IPS-NIHi7 (cell line): ENCODE measurements around the gene LEMD2.

Experiments
- DNase-seq: peaks from one replicate; pipeline ENCODE4 v3.0.0; 2012; ENCODE audit warnings: mixed read lengths; ENCODE audit errors: extremely low spot score

LEMD2 gene

DNA sequence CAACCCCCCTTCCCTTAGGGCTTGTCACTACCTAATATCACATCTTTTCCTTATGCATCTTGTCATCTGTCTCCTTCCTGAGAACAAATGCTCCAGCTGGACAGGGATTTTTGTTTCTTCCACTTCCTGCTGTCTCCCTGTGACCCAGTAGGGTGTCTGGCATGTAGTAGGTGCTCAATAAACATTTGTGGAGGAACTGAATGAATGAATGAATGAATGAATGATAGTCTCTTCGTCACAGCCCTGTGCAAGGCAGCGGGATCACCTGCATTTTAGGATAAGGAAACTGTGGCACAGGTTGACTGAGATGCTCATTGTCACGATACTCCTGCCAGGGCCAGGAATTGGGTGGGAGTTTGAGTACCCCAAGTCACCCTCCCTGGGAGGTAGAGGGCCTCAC, 14.2 kb downstream of the LEMD2 start:
- no peak for DNase-seq

DNA sequence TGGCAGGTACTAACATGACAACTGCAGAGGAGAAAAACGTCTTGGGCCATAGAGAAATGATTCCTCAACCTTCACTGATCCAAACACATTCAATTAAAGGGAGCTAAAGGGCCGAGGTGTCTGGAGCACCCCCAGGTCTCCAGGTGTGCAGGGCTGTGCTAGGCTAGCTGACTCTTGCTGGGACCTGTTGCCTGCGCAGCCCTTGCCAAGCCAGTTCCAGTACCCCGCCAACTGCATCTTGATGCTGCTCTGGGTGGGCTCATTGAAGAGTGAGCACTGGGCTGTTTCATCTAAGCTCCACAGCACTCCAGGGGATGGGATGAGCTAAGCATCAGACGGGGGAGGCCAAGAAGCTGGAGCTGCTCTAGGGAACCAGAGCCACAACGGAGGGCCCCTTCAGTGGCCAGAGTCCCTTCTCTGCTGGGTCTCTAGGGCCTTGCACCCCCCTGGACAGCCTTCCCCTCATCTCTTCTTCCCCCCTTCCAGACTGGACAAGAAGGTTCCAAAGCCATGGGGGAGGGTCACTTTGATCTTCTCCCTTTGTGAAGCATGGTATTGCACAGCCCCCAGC, 15.9 kb downstream of the LEMD2 start:
- no peak for DNase-seq

DNA sequence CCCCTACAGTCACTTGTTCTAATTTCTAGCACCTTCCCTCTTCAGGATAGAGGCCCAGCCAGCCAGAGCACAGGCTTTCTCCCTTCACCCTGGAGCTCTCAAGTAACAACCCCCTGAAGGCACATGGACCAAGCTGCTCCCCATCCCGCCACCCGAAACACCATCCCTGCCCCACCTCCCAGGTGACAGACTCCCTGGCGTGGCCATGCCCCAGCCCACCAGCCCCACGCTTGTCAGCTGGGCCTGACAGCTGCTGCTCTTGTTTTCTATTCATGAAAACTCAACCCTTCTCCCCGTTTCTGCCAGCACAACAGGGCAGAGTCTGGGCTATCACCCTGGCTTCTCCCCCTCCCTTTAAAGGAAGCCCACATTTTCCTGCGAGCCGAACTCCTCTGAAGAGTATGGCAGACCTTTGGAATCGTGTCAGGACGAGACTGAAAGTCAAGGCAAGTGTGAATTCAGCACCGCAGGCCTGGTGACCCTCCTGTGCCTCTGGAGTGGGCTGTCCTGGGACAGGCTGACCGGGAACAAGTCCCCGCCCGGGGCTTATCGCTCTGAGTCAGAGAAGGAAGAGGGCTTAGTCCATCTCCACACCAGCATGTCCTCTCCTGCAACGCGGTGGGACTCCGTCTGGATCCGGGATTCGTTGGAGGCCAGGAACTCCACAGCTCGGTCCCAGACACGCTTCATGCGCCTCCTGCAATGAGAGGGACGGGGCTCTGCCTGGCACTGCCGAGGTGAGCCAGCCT, 16.7 kb downstream of the LEMD2 start:
- no peak for DNase-seq

DNA sequence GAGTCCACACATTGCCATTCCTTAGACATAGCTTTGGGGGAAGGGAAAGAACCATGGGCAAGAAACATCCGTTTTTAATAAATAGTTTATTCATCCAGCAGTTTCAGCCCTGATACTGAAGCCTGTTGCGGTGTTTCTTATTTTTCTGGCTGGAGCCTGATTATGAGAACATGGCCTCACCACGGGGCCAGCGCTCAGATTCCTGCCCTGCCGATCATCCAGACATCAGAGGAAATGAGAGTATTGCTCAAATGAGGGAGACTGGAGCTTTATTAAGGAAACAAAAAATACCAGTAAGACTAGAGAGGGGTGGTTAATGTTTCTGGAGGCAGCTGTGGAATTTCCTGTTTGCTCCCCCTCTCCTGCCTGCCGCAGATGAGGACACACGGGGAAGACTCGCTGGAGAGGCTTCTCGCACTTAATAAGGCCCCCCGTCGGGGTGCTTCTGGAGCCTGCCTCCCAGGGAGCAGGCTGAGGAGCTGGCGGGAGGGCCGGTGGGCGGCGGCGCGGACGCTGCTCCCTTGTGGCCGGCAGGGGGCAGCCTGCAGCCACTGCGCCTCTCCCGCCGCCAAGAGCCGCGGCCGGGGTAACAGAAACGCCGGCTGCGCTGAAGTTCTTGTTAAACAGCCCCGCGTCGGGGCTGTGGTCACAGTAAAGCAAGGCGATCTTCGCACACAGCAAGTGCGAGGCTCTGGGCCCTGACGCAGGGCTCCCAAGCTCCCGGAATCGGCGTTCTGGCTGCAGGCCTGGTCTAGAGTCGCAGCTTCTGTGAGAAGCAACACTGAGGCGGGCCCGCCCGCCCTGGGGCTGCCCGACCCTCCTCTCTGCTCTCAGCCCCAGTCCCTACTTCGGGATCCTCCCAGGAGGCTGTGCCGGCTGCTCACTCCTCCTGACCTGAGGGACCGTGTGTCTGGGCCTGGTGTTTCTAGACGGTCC, 17.5 kb downstream of the LEMD2 start:
- peak; percentile 89 for DNase-seq

DNA sequence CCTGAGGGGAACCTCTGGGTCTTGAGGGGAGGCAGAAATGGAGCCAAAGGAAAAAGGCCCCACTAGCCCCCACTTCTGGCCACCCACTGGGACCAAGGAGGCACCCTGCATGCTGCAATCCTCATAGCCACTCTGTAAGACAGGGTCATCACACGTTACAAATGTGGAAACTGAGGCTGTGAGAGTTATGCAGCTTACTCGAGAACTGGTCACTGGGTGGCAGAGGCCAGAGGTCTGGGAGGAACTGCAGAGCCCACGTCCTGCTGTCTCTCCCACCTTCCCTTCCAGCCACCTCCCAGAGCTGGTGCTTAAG, 18.1 kb downstream of the LEMD2 start:
- DNase-seq = no peak

DNA sequence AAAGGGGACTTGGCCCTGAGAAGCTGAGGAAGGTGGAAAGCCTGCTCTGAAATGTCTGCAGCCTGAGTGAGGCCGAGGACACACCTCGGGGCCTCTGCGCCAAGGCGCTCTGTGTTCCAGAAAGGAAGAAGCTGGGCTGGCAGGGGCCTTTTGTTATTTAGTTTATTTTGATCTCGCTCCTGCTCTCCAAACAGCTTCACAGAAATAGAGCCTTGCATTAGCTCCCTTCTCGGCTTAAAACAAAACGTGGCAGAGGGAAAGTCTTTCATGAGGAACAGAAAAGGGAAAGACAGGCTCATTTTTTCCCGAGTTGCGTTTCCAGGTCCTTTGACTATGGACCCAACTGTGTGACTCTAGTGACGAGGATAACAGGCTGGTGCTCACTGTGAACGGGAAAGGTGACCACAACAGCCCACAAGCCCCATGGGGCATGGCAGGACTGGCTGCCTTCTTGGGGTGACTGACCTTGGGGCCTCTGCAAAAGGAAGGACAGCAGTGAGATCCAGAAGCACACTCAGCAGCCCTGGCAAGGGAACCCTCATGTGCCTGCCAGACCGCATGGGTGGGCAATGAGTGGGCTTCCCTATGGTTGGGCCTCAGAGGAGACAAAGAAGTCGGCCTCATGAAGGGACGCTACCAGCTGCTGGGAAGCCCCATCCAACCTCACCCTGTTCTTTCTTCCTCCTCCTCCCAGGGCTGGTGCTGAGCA, 18.7 kb downstream of the LEMD2 start:
- no peak for DNase-seq

DNA sequence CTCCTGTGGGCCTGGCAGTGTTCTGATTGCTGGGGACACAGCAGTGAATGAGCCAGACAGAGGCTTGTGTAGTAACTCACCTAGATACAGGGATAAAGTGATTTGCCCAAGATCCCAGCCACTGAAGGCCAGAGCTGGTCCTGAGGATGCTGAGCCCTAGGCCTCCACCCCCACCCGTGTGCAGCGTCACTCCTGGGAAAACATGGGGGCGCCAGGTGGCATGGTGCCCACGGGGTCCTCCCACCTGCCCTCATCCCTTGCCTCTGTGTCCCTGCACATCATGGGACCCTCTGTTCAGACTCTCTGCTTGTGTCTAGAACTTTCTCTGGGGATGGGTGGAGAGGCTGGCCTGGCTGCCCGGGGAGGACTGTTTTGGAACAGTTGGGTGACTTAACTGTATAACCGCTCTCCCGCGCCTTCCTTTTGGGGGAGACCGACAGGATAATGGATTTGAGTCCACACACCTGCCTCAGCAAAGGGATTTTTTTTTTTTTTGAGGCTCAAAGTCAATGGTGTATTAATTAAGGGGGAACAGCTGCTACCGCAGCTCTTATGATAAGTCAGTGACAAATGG, 19.6 kb downstream of the LEMD2 start:
- DNase-seq = no peak

DNA sequence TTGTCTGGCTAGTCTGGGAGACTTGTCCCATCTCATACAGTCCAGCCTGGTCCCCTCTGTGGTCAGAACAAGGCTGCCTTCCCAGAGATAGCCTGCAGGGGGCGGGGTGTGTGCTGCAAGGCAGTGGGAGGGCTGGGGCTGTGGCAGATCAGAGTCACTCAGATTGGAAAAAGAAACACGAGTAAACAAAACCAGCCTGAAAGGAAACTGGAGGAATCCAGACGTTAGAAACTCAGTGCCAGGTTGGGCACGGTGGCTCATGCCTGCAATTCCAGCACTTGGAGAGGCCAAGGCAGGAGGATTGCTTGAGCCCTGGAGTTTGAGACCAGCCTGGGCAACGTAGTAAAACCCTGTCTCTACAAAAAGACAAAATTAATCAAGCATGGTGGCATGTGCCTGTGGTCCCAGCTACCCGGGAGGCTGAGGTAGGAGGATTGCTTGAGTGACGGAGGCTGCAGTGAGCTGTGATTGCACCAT, 20.2 kb downstream of the LEMD2 start:
- DNase-seq = peak; percentile 83

DNA sequence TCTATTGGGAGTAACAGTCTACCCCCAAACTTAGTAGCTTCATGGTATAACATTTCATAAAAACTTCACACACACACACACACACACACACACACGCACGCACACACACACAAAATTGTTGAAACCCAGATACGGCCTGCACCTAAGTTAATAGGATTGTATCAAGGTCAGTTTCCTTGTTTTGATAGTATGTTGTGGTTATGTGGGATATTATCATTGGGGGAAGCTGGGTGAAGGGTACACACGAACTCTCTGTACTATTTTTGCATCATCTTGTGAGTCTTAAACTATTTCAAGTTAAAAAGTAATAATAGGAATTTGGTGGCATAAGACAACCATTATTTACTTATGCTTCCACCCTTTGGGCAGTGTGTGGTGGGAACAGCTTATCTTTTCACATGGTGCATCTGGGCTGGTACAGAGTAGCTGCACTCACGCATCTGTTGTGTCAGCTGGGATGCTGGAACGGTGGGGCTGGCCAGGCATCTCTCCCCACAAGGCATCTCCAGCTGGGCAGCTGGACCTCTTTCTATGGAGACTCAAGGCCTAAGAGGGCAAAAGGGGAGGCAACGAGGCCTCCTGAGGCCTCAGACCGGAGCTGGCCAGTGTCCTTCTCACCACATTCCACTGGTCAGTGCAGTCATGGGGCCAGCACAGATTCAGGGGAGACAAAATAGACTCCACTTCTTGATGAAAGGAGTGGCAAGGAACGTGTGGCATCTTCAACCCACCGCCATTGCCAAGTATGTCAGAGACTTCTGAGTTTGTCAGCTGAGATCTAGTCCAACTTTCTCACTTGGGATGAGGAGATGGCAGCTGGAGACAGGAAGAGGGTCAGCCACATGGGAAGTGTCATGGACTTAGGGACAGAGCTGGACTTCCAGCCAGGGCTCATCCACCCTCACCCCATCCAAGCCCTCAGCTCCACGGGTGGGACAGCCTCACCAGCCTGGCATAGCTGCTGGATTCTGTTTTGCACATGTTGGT, 21.7 kb downstream of the LEMD2 start:
- DNase-seq = no peak

DNA sequence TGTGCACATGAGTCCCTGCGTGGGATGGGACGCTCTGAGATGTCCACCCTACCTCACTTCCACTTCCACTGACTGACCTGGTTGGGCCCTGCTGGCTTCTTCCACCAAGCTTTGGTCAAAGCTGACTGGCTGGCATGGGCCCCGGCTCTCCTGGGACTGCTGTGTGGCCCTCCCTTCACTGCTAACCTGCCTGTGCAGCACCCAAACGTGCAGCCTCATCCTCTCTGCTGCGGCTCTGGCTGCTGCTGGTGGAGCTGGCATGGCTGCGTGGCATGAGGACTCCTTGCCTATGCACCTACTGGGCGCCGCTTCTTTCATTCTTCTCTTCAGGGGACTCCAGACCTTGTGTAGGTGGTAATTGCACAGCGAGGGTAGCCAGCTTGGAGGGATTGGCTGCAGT, 23.6 kb downstream of the LEMD2 start:
- no peak for DNase-seq

DNA sequence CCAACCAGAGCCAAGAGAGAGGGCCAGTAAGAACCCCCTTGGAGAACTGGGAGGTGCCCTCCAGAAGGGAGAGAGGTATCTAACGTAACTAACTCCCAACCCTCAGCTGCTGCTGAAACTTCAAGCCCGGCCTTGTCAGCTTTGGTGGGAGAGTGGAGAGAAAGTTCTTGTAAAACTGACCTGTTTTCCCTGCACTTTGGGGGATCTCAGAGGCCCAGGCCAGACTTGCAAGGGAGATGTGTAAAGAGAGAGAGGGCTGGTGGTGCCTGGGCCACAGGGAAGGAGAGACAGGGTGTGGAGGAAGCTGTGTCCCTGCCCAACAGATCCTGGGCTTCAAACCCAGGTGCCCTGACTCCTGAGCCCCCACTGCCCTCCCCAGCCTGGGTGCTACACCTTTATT, 24.9 kb downstream of the LEMD2 start:
- DNase-seq = no peak

DNA sequence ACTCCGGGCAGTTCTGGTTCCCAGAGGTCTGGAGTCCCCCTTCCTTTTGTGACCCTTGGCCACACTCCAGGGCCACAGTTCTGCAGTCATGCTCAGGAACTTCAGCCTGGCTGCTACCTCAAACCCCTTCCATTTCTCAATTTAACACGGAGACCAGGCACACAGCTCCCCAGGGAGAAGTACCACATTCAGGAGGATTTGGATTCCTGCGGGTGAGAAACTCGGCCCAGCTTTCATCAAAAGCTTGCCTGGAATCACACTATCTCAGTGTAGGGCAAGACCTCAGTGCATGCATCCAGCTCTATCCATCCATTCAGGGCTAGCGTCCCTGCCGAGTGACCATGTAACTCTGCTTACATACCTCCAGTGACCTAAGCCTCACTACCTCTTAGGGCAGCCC, 25.4 kb downstream of the LEMD2 start:
- DNase-seq = no peak

DNA sequence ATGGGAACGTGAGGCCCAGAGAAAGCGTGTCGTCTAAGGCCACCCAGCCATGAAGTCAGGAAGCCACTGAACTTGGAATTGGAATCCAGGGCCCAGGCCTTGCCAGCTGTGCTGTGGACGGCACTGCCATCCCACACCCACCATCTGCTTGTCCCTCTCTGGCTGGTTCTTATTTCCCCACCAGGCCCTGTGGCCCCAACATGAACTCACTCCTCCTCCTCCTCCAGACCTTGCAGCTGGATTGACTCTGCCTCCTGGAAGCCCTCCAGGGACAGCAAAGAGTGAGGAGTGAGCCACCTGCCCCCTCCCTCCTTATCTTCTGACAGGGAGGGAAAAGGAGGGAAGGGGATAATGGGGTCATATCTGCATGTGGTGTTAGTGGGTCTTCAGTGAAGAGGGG, 26.2 kb downstream of the LEMD2 start:
- no peak for DNase-seq

DNA sequence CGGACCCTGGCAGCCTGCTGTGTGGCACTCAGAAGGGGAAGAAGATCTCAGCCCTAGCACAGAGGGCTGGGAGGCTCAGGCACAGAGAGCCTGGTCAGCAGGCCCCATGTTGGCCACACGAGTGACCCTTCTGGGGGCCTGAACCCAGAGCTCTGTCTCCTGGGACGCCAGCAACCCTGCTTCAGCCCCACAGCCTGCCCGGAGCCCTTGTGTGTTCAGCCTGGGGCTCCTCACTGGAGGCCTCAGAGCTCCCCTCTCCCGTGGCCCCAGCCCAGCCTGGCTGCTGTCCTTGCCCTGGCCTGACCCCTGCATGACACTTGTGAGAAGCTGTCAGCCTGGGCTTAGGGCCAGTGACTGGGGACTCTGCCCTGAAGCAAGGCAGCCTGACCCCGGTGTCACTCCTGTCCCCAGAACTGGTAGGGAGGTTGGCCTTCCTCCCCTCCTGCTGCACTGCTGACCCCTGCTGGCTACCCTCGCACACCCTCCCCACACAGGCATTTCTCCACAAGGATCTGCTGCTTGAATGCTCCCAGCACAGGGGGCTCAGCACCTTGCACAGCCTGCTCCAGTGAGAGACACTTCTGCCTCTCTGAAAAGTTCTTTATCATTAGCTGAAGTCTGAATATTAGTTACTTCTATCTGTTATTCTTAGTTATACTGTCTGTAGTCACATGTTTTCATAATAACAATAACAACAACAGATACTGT, 26.9 kb downstream of the LEMD2 start:
- DNase-seq = peak; percentile 65

DNA sequence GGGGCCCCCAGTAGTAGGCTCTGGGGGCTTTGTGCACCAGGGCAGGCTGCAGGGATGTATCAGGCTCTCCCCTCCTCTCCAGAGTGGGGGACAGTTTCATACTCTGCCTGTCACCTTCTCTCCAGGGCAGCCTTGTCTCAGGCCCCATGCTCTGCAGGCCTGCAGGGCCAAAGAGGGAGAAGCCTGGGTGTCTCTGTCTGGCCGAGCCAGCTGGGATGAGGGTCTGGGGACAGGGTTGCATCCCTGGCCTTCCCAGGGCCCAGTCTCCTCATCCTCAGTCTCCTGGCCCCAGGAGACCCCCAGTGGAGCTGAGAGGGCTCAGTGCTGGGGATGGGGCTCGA, 27.4 kb downstream of the LEMD2 start:
- DNase-seq = no peak

DNA sequence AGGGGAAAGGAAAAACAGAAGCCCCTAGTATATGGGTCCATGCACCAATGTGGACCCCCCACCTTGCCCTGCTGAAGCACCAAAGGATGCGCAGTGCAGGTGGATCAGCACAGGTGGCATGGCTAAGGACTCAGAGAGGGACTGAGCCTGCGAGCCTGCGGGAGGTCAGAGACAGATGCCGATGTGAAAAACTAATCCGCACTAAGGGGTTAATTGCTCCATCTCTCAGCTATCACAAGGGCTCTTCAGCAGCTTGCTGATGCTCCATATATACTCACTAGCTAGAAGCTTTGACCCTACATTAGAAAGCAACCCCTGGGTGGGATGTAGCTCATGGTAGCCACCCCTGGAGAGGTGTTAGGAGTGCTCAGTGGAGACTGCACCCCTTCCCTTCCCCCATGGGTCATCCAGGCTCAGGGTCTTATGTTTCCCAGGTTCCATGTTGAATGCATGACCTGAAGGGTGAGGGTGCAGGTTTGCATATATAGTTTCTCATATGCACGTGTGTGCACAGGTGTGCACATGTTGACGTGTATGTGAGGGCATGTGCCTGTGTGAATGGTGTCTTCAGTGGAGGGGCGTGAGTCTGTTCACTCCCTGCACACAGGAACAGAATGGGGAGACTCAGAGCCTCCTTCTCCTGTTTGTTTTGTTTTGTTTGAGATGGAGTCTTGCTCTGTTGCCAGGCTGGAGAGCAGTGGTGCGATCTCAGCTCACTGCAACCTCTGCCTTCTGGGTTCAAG, 28.9 kb downstream of the LEMD2 start:
- DNase-seq = no peak

DNA sequence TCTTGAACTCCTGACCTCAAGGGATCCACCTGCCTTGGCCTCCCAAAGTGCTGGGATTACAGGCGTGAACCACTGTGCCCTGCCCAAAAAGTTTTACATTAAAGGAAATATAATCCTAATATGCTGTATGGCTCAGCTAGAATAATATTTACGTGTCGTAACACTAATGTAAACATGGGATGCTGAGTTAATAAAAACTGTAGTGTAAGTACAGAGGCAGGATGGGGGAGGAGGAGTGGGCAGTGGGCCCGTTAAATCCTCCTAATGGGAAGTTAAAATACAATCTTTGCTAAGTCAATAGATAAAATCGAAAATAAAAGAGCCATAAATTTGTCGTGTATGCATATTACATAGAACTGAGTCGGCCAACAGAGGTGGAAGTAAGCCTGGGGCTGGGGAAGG, 30.1 kb downstream of the LEMD2 start:
- DNase-seq = no peak

DNA sequence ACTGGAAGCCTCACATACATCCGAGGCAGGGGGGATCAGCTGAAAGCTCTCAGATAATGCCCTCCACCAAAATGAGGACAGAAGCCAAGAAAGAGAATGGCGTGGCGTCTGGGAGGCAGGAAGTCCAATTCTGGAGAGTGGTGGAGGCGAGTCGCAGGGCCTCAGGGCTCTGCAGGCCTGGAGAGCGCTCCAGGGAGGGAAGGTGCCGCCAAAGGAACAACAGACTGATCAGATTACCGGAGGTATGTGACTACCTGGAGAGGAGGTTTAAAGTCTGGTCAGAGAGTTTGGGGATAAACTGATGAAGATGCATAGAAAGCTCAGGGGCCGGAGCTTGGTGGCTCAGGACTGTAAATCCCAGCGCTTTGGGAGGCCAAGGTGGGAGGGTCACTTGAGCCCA, 31.0 kb downstream of the LEMD2 start:
- no peak for DNase-seq

DNA sequence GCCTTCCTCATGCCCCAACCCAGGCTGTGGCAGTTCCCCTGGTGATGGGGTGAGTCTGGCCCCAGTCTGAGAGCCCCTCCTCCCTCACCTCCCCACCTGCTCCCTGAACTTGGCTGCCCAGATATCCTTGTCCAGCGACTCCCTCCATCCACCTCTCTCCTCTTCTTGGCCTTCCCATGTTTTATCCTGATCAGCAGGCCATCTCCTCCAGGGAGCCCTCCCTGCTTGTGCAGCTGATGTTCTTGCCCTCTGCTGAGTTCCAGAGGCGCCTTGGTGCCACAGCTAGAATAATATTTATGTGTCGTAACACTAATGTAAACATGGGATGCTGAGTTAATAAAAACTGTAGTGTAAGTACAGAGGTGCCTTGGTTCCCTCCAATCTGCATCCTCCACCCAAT, 31.8 kb downstream of the LEMD2 start:
- DNase-seq = no peak
